ENCODE measurements around the gene THEMIS2. TPM values are rescaled to one million over a fixed set of nuclear protein-coding genes. Genes with fewer than 3 reads are reported as not detected.
"Not testable (repeated sequence)": the region's sequence is repeated elsewhere in the genome, so short reads cannot be mapped to it uniquely, and the experiment has no call there.

THEMIS2 gene
- 8.0 TPM for total RNA-seq

DNA sequence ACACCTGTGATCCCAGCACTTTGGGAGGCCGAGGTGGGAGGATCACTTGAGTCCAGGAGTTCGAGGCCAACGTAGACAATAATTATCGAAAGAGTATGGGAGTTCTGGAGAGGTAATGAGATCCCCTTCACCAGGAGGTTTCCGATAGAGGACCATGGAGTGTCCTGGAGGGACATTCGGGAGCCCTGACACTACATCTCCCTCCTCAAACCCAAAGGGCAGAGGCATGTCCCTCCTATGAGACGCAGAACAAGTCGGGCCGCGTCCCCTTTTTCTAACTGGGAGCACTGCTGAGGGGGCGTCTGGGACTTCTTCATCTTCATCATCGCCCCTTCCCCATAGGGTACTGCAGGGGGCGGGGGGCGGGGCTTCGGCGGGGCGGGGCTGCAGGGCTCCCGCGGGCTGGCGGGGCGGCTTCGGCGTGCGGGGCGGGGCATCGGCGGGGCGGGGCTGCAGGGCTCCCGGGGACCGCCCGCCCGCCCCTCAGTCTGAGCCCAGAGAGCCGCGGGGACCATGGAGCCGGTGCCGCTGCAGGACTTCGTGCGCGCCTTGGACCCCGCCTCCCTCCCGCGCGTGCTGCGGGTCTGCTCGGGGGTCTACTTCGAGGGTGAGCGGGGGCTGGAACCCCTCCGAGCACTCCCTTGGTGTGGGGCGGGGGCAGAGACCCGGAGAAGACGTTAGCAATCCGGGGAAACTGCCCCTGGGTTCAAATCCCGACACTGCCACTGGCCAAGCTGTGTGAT, at the start of gene THEMIS2:
Gene THEMIS2 (plus strand): TSS at position 486 of the 743 bp plus-strand sequence. CDS start 28 bp downstream, at position 514.
- DNase-seq: peak; percentile 56

GRCh38 chr1:27823784-27824183, 48.6 kb upstream of the THEMIS2 start:
- DNase-seq: no peak

- no peak for DNase-seq
These were observed 47.9 kb upstream of the THEMIS2 start for GRCh38 chr1:27824411-27824810.

GRCh38 chr1:27829339-27829960, 42.9 kb upstream of the THEMIS2 start:
- not testable (repeated sequence) for DNase-seq

DNA sequence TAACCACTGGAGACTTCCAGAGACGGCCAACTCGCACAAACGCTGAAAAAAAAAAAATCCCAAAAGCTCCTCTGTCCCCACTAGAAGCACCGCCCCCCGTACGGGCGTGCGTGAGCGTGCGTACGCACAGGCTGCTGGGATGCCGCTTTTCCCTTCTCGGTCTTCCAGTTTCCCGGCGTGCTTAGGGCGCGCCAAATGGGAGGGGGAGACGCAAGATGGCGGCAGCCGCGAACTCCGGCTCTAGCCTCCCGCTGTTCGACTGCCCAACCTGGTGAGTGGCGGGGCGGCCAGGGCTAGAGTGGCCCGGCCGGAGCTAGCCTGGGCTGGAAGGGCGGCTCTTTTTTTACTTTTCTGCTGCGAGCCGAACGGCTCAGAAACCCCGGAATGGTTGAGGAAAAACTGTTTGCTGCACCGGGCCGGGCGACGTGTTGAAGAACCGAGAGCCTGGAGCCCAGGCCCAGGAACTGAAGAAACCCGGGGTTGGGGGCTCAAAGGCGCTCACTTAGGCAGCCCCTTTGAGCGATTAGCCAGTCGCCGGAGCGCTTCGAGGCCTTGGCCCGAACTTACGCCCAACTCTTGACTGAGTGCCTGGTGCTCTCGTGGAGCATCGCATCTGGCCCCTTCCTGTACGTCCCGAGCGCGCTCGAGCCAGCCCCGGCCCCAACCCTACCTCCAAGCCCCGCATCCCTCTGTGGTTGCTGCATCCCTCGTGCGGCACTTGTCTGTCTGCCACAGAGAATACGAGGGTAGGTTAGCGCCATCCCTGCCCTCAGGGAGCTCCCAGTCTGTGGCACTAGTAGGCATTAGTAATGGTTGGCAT, 41.5 kb upstream of the THEMIS2 start, which contains the start of gene PPP1R8:
Gene PPP1R8 (plus strand): TSS at position 162 of the 820 bp plus-strand sequence. CDS start 54 bp downstream, at position 216.
- peak; percentile 99 for DNase-seq

GRCh38 chr1:27831568-27832410, 40.6 kb upstream of the THEMIS2 start:
- no peak for DNase-seq

DNA sequence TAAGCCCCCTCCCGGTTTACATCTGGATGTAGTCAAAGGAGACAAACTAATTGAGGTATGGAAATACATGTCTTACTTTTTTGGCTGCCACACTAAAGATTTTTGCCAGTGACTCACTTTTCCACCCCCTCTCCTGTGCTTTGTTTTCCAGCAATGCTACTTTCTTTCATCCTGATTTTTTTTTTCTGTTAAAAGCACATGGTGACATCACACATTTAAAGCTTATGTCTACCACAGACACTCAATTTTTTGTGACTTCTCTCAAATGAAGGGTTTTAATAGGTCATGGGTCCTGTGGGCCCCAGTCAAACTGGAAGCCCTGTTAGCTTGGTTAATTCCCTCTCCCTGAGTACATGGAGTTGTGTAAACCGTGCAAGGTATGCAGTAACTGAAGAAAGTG, 39.6 kb upstream of the THEMIS2 start:
- no peak for DNase-seq

- no peak for DNase-seq
These were observed 38.9 kb upstream of the THEMIS2 start for GRCh38 chr1:27833470-27833869.

GRCh38 chr1:27835046-27835445, 37.3 kb upstream of the THEMIS2 start:
- DNase-seq: no peak

- DNase-seq: no peak
These were observed 36.8 kb upstream of the THEMIS2 start for GRCh38 chr1:27835501-27835900.

DNA sequence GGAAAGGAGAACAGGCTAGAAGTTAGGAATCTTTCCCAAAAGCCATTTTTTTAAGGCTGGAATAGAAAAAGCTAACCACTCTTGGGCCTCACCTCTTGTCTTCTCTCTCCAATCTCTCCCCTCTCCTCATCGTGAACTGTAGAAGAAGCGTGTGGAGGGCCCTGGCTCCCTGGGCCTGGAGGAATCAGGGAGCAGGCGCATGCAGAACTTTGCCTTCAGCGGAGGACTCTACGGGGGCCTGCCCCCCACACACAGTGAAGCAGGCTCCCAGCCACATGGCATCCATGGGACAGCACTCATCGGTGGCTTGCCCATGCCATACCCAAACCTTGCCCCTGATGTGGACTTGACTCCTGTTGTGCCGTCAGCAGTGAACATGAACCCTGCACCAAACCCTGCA, 22.4 kb upstream of the THEMIS2 start:
- no peak for DNase-seq

DNA sequence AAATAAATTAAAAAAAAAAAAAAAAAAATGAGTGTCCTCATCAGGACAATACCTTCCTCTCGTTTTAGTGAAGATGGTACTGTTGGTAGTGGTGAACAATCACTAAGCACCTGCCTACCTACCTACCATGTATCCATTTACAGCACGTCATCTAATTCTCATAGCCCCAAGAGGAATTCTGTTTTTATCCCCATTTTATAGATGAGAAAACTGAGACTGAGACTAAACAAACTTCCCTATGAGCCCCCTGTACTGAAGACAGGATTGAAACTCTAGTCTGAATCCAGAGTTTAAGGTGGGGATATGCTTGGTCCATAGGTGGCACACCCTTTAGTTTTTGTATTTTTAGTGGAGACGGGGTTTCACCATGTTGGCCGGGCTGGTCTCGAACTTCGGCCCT, 17.3 kb upstream of the THEMIS2 start:
- no peak for DNase-seq

DNA sequence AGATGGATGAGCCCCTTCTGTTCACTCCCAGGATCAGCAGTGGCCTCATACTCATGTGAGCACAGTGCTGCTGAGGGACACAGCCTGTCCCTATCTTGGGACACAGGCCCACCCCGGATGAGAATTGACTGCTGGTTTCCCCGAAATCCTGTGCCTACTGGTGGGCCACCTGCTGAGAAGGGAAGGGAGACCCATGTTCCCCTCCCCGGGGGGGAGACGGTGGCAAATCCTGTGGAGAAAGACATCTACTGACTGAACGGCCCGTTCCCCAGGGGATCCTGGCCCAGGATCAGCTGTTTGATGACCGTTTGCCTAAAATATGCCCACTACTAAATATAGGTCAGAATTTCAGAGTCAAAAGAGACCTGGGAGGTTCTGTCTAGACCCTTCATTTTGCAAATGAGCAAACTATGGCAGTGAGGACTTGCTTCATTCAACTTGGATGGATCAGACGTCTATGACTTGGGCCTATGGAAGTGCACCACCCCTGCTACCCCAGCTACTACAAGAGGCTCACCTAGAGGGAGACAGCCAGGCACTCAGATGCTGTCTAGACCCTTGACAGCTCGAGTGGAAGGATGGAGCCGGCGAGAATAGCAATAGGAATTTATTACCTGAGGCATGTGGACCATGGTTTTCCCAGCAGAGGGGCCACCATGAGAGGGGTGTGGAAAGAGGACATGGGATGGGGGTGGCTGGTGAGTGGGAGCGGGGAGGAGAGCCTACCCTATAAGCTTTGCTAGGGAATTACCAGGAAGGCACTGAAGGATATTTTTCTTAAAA, 15.6 kb upstream of the THEMIS2 start:
- no peak for DNase-seq

DNA sequence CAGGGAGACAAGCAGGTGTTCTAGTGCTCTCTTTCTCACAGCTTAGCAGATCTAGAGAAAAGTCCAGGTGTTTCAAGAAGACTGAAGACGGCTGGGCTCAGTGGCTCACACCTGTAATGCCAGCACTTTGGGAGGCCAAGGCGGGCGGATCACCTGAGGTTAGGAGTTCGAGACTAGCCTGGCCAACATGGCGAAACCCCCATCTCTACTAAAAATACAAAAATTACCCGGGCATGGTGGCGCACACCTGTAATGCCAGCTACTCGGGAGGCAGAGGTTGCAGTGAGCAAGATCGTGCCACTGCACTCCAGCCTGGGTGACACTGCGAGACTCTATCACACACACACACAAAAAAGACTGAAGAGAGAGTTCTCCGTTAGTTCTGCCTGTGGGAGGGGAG, 14.8 kb upstream of the THEMIS2 start:
- DNase-seq: not testable (repeated sequence)

DNA sequence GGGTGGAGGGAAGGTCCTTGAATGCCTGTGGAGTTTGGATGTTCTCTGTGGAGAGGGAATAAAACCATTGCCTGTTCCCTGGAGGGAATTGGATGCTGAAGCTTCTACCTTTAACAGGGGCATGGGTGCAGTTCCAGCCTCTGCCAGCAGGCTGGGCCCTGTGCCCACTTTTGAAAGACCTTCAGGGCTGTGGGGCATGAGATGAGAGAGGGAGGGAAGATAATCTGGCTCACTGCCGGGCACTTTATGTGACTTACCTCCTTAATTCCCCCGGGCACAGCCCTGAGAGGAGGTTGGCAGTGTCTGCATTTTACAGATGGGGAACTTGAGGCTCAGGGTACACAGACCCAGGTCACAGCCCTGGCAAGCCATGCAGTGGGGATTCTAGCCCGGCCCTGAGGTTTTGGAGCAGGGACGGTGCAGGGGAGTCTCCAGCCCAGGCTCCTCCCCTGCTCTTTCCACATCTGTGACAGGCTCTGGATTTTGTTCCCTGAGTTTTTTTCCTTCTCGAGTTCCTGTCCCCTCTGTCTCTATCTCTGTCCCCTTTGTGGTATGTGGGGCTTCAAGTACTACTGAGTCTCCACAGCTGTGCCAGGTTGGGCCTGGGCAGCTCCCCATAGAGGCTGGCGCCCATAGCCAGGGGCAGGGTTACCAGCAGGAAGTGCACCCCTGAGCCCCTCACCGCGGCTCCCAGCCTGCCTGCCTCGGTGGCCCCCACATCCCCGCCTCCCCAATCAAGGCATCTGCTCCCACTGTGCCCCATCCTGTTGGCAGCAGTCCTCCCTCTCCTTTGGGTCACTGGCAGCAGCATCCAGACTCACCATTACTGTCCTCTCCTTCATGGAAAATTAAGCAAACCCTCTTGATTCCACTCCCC, 14.0 kb upstream of the THEMIS2 start:
- peak; percentile 89 for DNase-seq

DNA sequence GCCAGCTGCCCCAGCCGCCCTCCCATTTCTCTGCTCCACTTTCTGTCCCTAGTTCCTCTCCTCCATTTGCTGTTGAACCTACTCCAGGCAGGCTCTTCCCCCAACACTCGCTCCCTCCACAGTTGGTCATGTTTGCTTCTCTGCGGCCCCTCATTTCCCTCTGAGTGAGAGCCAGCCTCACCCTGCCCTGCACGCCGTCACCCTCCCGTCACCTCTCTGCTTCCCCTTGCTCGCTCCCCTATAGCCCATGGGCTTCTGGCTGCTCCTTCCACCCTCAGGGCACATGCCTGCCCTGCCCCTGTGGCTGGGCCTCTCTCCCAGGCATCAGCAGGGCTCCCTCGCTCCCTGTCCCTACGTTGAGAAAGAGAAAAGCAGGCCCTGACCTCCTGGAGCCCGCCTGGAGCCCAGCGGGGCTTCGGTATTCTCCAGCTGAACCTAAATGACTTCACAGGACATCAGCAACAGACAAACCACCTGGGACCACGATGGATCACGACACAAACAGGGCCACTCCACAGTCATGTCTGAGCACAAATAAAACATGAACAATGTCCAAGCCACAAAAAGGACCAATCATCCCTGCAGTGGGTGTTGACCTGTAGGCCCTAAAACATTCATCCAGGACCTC, 13.3 kb upstream of the THEMIS2 start:
- no peak for DNase-seq

DNA sequence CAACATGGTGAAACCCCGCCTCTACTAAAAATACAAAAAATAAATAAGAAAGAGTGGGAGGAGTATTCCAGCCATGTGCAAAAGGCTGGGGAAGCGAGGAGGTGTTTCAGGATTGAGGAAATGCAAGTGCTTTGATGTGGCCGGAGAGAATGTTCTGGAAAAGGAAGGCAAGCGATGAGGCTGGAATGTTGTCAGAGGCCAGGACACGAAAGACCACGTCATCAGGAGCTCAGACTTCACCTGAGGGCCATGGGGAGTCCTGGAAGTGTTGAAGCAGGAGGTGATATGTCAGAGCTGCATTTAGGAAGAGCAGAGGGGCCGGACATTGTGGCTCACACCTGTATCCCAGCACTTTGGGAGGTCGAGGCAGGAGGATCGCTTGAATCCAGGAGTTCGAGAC, 10.9 kb upstream of the THEMIS2 start:
- DNase-seq: no peak

GRCh38 chr1:27862004-27862403, 10.3 kb upstream of the THEMIS2 start:
- no peak for DNase-seq

DNA sequence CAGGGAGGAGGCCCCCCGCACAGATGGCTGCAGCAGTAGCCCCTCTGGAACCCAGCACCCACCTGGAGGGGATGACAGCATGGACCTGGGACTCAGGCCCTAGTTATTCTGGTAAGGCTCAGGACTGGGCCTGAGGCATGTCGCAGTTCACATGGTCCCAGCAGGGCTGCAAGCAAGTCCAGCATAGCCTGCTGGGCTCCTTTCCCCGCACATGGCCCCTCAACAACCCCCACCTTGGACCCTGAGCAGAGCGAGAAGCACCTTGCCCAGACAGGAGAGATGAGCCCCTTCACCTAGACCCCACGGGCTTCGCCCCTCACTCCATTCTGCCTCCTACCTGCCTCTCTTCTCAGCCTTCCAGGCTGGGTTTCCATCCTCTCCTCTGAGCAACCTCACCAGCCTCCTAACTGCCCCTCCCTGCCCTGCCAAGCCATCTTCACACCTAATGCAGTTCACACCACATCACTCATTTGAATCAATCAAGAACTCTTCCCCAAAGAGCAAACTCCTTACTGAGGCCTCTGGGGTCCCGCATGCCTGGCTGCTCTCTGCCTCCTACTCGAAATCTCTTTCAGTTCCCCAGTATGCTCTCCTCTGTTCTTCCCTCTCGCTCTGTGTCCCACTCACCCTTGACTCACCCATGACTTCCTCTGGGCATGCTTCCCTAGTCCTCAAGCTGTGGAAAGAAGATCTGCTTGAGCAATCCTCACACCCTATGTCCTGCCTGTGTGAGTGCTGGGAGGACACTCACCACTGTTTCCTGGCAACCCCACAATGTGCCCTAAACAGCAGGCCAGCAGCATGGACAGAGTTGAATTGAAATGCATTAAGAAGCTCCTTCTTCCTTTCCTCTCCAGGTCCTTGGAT, 9.4 kb upstream of the THEMIS2 start:
- DNase-seq: peak; percentile 66

Data from tongue (tissue), 2 donors.